OCI-LY7 (cell line): ENCODE results near the gene HYI. TPM values are rescaled to one million over a fixed set of nuclear protein-coding genes. Genes with fewer than 3 reads are reported as not detected.

Experiments
- BruUV-seq: library from RNA; stranded (reverse); fragments of 400-500 nt; replicated peaks from 2 replicates; lab custom pipeline; 2021; lab: Mats Ljungman, UMichigan
- CTCF ChIA-PET: fragments of 300-600 bp; sonication (Branson Sonifier 250); formaldehyde crosslinking; loops from one replicate; lab custom pipeline; 2022; ENCODE audit warnings: antibody characterized with exemption; ENCODE audit not compliant: unreplicated experiment; lab: Charles Lee
- POLR2A ChIA-PET: fragments of 300-600 bp; sonication (Branson Sonifier 250); formaldehyde crosslinking; loops from one replicate; lab custom pipeline; 2022; ENCODE audit warnings: antibody characterized with exemption; lab: Charles Lee
- DNase-seq: peaks from one replicate; pipeline ENCODE4 v3.0.0-alpha.2; 2015; ENCODE audit warnings: low spot score
- H2AFZ ChIP-seq: fragments of 200-600 bp; sonication (generic), shearing (Covaris generic); 2 replicates; pipeline ENCODE4 v1.6.1; 2014; ENCODE audit warnings: mild to moderate bottlenecking, antibody characterized with exemption, low read length, moderate library complexity
- H3K27ac ChIP-seq: fragments of 200-600 bp; sonication (generic); 2 replicates; pipeline ENCODE4 v1.5.1; 2014; ENCODE audit warnings: mixed run types, low read depth, mild to moderate bottlenecking, moderate library complexity, low read length, inconsistent platforms; ENCODE audit not compliant: poor library complexity, severe bottlenecking
- H3K36me3 ChIP-seq: fragments of 200-600 bp; sonication (generic); 2 replicates; pipeline ENCODE4 v1.6.1; 2014; ENCODE audit warnings: mild to moderate bottlenecking, antibody characterized with exemption, low read length, moderate library complexity, mixed read lengths; ENCODE audit not compliant: insufficient read depth
- H3K4me1 ChIP-seq: fragments of 200-600 bp; sonication (generic); 2 replicates; pipeline ENCODE4 v1.5.1; 2014; ENCODE audit warnings: mild to moderate bottlenecking, low read length; ENCODE audit not compliant: insufficient read depth, poor library complexity, severe bottlenecking
- H3K4me2 ChIP-seq: fragments of 200-600 bp; sonication (generic); 2 replicates; pipeline ENCODE4 v1.6.1; 2014; ENCODE audit warnings: mild to moderate bottlenecking, low read length
- H3K4me3 ChIP-seq: fragments of 200-600 bp; sonication (generic); 2 replicates; pipeline ENCODE4 v1.5.1; 2014; ENCODE audit warnings: mild to moderate bottlenecking, low read depth, low read length; ENCODE audit not compliant: poor library complexity, severe bottlenecking
- H3K79me2 ChIP-seq: fragments of 200-600 bp; sonication (generic); 2 replicates; pipeline ENCODE4 v1.6.1; 2016; ENCODE audit warnings: low read depth, mild to moderate bottlenecking, low read length, moderate library complexity, mixed read lengths; ENCODE audit not compliant: insufficient read depth
- H3K9me2 ChIP-seq: fragments of 200-600 bp; sonication (generic); 2 replicates; pipeline ENCODE4 v1.6.1; 2016; ENCODE audit warnings: mild to moderate bottlenecking, low read length, mixed read lengths; ENCODE audit not compliant: insufficient read depth
- H3K9me3 ChIP-seq: fragments of 200-600 bp; sonication (generic); 2 replicates; pipeline ENCODE4 v1.6.1; 2014; ENCODE audit warnings: mild to moderate bottlenecking, mixed run types, low read length, mixed read lengths
- H4K20me1 ChIP-seq: fragments of 200-600 bp; sonication (generic); 2 replicates; pipeline ENCODE4 v1.6.1; 2014; ENCODE audit warnings: mild to moderate bottlenecking, antibody characterized with exemption, low read length, moderate library complexity, mixed read lengths; ENCODE audit not compliant: insufficient read depth
- CTCF ChIP-seq: fragments of 200-600 bp; sonication (generic); conservative IDR thresholded peaks from 2 replicates; pipeline ENCODE4 v1.5.1; 2014; ENCODE audit warnings: mild to moderate bottlenecking, antibody characterized with exemption, low read length, moderate library complexity, mixed read lengths
- EZH2phosphoT487 ChIP-seq: fragments of 200-600 bp; sonication (generic); IDR thresholded peaks from 2 replicates; pipeline ENCODE4 v1.6.1; 2018; ENCODE audit warnings: low read depth, borderline replicate concordance, mild to moderate bottlenecking, mixed run types, antibody characterized with exemption, low read length, moderate library complexity, mixed read lengths
- intact Hi-C: fragments of 100-400 bp; cut with micrococcal nuclease; formaldehyde crosslinking; loops from one replicate; pipeline ENCODE4 v1.10.0; 2022; ENCODE audit not compliant: unreplicated experiment
- total RNA-seq, 2 experiments: library from RNA; depleted of rRNA in 1 of 2; stranded (reverse); fragments of >200 nt in 1 of 2; shearing (Covaris generic) in 1 of 2; gene quantifications; 2 replicates each; pipeline ENCODE4 v1.2.3, GENCODE V29; 2014 to 2022

Gene HYI
- total RNA-seq, 2 experiments from 2014 or later, result not detected

DNA sequence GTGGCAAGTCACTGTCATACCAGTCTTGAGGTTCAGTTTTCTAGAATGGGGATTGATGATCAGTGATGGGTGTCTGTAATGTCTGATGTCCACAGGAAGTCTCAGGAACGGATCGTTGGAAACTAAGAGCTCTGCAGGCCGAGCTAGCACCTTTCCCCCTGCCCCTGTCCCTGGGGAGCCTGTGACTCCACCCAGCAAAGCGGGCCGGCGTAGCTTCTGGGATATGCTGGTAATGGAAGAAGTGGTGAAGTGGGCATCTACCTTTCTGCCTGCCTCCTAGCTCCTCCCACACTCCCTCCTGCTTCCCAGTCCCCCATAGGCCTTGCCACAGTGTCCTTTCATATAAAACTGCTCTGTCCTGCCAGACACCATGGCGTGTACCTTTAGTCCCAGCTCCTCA lies 13.4 kb downstream of the HYI start:
- no peak overlapping the region for H3K27ac ChIP-seq
- no peak overlapping the region for H2AFZ ChIP-seq
- no peak overlapping the region for H3K4me3 ChIP-seq
- ChIA-PET POLR2A (no interaction called here), CTCF (no interaction called here)
- no peaks in the 10 kb centered on the region for H3K4me1 ChIP-seq
- no peaks in the 10 kb centered on the region for H3K79me2 ChIP-seq
- H4K20me1 ChIP-seq, result no peaks in the 10 kb centered on the region
- intact Hi-C loops, result no loop called here
- no peak overlapping the region for H3K4me2 ChIP-seq
- no peak for DNase-seq
- H3K9me3 ChIP-seq, result no peaks in the 10 kb centered on the region
- TF ChIP-seq CTCF, result no peak
- no peak for TF ChIP-seq EZH2phosphoT487
- H3K36me3 ChIP-seq, result 0 out of 2 replicates have a peak, but pooled peaks cover 20% of the 10 kb centered on the region
- BruUV-seq, result no TSS peak
- H3K9me2 ChIP-seq, result no peaks in the 10 kb centered on the region

- Histone ChIP-seq H2AFZ (no peak overlapping the region), H3K4me2 (no peak overlapping the region), H3K9me3 (no peaks in the 10 kb centered on the region), H4K20me1 (no peaks in the 10 kb centered on the region), H3K4me3 (no peak overlapping the region), H3K79me2 (no peaks in the 10 kb centered on the region), H3K9me2 (no peaks in the 10 kb centered on the region), H3K36me3 (peaks cover 20% of the 10 kb centered on the region; the same call in 1 of the 2 replicates), H3K27ac (no peak overlapping the region), H3K4me1 (no peaks in the 10 kb centered on the region)
- intact Hi-C loops, result no loop called here
- DNase-seq, result no peak
- TF ChIP-seq EZH2phosphoT487, result no peak
- CTCF ChIA-PET, result no interaction called here
- BruUV-seq, result no TSS peak
- POLR2A ChIA-PET, result no interaction called here
Observed at GRCh38 chr1:43439781-43440180, 13.9 kb downstream of the HYI start.

DNA sequence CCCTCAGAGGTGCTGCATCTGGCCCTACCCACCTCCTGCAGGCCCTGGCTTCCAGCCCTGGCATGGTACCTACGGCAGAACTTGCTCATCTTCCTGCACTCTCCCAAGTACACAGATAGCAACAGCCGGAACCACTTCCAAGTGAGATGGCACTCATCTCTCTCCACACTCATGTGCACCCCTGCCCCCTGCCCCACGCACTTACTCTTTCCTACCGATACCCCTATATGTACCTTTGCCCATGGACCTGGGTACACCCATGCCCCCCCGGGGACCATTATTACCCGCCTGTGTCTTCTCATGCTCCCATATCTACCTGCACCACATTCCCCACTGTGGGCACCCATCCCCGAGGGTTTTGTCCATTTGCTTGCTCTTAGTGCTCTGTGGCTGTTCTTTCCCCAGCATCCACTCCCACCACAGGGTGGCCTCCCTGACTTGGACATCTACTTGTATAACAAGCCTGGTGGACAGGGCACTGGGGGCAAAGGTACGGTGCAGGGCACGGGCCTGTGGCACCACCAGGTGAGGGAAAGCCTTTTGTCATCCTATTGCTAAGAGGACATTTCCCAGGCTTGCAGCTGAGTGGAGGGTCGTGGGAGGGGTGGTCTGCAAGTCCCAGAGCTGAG lies 14.7 kb downstream of the HYI start:
- CTCF ChIA-PET, result no interaction called here
- TF ChIP-seq CTCF, result no peak
- no peak for TF ChIP-seq EZH2phosphoT487
- no peak overlapping the region for H3K4me3 ChIP-seq
- H2AFZ ChIP-seq, result no peak overlapping the region
- no peaks in the 10 kb centered on the region for H4K20me1 ChIP-seq
- BruUV-seq, result no TSS peak
- no peak overlapping the region for H3K4me2 ChIP-seq
- peaks cover 18% of the 10 kb centered on the region; the same call in 1 of the 2 replicates for H3K36me3 ChIP-seq
- no peak overlapping the region for H3K27ac ChIP-seq
- no peaks in the 10 kb centered on the region for H3K9me3 ChIP-seq
- POLR2A ChIA-PET, result no interaction called here
- no peaks in the 10 kb centered on the region for H3K4me1 ChIP-seq
- H3K79me2 ChIP-seq, result no peaks in the 10 kb centered on the region
- DNase-seq, result no peak
- intact Hi-C loops, result no loop called here
- no peaks in the 10 kb centered on the region for H3K9me2 ChIP-seq
